ENCODE data around the gene RCCD1.
"Not testable (repeated sequence)": the region's sequence is repeated elsewhere in the genome, so short reads cannot be mapped to it uniquely, and the experiment has no call there.

The RCCD1 gene

DNA sequence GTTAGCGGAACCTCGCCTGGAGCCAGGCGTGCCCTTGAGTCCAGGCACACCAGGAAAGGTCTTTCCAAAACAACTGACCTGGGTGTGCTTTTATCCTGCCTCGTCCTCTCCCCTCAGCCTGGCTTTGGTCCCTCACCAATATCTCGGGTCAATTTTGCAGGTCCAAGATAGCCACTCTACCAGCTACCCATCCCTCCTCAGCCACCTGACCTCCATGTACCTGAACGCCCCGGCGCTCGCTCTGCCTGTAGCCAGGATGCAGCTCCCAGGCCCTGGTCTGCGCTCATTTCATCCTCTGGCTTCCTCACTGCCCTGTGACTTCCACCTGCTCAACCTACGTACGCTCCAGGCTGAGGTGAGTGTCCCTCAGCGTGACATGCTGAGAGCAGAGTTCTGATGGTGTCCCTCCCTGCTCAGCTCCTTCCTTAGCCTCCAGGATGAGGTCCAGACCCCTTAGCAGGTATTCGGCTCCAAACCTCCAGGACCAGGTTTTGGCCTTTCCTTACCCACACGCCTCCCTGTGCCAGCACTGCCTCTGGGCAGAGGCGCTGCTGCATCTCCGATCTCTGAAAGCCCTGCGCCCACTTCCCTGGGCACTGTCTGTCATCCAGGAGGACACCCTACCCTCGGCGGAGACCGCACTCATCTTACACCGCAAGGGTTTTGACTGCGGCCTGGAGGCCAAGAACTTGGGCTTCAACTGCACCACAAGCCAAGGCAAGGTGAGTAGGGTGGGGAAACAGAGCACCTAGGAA, 36.5 kb upstream of the RCCD1 start:
- no peak for DNase-seq

DNA sequence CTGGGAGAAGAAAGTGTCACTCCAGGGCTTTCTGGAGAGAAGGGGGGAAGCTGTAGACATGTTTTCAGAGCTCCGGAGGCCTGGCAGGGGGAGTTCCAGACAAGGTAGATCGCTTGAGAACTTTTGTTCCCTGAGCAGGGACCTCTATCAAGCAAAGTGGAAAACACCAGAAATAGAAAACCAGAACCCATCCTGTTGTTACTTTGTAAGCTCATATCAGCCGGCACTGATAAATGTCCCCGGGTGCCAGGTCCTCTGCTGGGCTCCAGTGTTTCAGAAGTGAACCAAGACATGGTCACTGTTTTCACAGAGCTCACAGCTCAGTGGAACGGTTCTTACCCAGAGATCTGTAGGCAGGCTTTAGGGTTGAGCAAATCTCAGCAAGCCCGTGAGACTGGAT, 35.8 kb upstream of the RCCD1 start:
- DNase-seq: no peak

DNA sequence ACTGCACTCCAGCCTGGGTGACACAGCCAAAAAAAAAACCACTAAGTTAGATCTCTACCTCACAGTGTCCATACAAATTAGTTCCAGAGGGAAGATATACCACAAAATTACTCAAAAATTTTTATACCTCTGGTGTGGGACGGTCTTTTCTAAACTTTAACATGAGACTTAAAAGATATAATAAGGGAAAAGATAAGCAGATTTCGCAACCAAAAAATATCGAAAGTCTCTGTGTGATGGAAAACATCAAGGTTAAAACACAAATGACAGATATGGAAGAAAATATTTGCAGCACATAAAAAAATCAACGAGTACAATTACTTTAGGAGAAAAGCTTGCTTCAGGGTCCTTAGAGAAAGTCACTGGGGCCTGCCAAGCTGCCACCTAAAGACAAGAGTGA, 32.8 kb upstream of the RCCD1 start:
- DNase-seq: no peak

DNA sequence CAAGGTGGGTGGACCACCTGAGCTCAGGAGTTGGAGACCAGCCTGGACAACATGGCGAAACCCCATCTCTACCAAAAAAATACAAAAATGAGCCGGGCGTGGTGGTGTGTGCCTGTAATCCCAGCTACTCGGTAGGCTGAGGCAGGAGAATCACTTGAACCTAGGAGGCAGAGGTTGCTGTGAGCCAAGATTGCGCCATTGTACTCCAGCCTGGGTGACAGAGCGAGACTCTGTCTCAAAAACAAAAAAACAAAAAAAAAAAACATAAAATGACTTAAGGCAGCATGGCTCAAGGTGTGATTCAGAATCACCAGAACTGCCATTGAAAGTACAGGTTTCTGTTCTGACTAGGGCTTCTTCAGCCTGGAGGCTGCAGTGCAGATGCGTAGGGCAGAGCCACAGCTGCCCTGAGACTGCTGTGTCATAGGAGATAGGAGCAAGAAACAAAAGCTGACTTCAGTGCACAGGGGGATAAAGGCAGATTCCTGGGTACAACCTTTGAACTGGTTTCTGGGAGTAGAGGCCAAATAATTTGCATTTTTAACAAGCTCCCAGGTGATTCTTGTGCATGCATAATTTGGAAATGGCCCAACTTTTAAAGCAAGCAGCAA, 31.9 kb upstream of the RCCD1 start:
- DNase-seq: not testable (repeated sequence)

DNA sequence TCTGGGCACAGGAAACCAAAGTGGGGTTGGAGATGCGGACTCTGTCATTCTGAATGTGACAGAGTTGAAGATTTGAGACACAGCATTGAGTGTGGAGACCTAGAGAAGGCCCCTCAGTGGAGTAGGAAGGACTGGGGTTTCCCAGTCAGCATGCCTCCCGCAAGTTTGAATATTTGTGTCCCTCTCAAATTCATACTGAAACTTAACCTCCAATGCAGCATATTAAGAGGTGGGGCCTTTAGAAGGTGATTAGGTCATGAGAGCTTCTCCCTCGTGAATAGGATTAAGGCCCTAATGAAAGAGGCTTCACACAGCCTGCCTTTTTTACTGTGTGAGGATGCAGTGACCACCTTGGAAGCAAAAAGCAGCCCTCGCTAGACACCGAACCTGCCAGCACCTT, 30.3 kb upstream of the RCCD1 start:
- no peak for DNase-seq

- DNase-seq: not testable (repeated sequence)
These were observed 27.9 kb upstream of the RCCD1 start for GRCh38 chr15:90926766-90927165.

DNA sequence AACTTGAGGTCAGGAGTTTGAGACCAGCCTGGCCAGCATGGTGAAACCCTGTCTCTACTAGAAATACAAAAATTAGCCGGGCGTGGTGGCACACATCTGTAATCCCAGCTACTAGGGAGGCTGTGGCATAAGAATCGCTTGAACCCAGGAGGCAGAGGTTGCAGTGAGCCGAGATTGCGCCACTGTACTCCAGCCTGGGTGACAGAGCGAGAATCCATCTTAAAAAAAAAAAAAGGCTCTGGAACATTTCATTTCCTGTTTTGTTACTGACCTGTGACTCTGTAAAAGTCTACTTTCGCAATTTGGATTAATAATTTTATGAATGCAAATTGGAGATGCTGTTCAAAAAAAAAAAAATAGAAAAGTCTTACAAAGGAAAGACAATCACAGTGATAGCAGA, 26.6 kb upstream of the RCCD1 start:
- not testable (repeated sequence) for DNase-seq

DNA sequence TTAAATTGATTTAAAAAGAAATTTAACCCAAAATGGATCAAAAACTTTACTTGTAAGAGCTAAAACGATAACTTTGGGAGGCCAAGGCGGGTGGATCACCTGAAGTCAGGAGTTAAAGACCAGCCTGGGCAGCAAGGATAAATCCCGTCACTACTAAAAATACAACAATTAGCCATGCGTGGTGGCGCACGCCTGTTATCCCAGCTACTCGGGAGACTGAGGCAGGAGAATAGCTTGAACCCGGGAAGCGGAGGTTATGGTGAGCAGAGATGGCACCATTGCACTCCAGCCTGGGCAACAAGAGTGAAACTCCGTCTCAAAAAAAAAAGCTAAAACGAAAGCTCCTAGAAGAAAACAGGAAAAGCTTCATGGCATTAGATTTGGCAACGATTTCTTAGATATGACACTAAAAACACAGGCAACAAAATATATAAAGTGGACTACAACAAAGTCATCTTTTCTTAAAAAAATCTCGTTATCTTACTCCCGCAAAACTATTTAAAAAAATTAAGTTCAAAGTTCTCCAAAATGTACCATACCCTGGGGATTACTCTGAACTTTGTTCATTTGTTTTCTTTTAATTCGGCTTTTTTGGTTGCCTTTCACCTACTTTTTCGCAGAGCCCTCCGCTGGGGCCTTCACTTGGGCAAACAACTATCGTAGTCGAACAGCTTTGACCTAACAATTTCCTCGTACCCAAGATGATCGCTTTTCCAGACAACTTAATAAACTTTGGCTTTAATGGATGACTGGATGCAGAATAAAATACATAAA, 25.3 kb upstream of the RCCD1 start:
- DNase-seq: no peak

GRCh38 chr15:90930861-90931574, 23.7 kb upstream of the RCCD1 start:
- DNase-seq: no peak

DNA sequence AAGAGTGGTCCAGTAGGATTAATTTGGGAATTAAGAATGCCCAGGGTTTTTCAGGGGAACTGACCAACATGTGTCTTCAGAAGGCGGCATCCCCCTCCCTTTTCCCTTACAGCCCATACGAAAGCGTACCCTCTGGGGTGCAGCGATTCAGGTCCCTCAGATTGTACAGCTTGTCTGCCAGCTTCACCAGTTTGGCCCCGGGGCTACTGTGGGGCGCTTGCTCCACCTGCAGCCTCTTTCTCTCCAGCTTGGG, 23.2 kb upstream of the RCCD1 start:
- DNase-seq: no peak

DNA sequence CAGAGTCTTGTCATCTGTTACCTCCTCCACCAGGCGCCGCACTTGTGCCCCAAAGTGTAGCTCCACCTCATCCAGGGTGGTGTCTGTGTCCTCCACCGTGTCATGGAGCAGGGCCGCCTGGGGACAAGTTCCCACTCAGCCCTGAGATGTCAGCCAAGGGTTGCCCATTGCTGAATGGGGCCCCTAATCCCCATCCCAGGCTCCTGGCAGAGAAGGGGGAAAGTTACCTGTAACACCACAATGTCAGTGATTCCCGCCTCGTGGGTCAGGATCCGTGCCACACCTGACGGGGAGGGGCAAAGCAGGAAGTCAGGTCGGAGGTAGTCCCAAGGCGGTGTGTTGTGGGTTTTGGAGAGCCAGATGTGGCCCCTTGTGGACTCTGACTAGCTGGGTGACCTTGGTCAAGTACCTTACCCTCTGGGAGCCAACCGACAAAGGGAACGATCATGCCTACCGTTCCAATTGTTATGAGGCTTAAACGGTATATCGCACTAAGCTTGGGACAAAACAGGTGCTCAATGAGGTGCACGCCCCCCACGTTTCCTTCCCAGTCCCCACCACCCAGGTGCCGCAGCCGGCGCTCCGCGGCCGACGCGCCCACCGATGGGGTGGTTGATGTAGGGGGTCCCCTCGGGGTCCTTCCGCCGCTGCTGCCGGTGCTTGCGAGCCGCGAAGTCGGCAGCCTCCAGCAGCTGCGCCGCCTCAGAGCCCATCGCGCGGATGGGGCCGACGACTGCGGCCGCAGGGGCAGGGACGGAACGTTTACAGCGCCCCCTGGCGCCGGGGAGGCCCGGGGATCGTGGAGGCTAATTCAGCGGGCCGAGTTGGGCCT, 22.6 kb upstream of the RCCD1 start, which contains the start of gene HDDC3:
HDDC3 (minus strand) TSS at position 722 of the 832 bp plus-strand sequence; CDS start at position 713, 9 bp downstream.
- peak; percentile 81 for DNase-seq

DNA sequence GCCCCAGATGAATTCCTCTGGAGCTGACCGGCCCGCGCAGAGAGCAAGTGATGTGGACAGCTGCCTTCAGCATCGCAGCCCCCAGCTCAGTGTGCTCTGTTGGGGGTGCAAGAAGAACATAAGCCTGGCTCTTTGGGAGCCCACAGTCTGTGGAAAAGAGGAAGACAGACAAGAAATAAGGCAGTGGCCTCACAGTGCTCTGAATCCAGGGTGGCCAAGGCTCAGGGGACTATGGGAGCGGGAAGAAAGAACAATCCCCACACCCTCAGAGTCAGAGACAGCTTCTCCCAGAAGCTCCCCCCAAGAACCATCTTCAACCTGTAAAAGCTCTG, 22.1 kb upstream of the RCCD1 start:
- no peak for DNase-seq

DNA sequence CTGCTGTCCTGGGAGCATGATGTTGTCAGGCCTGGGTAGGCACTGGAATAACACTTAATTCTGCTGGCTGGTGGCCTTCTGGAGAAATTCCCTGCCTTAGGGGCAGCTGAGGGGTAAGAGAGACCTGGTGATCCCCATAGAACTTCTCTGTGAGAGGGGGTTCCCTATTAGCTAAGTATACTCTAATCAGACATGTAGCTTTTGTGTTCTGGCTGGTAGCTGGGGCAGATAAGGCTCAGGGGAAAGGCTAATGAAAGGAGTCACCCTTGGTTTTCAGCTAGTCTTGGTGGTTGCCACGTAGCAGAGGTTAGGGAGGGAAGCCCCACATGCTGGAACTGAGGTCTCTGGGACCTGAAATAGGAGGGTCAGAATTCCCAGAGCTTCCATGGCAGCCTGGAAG, 21.4 kb upstream of the RCCD1 start:
- DNase-seq: no peak

GRCh38 chr15:90934256-90934948, 20.3 kb upstream of the RCCD1 start:
- peak; percentile 81 for DNase-seq

DNA sequence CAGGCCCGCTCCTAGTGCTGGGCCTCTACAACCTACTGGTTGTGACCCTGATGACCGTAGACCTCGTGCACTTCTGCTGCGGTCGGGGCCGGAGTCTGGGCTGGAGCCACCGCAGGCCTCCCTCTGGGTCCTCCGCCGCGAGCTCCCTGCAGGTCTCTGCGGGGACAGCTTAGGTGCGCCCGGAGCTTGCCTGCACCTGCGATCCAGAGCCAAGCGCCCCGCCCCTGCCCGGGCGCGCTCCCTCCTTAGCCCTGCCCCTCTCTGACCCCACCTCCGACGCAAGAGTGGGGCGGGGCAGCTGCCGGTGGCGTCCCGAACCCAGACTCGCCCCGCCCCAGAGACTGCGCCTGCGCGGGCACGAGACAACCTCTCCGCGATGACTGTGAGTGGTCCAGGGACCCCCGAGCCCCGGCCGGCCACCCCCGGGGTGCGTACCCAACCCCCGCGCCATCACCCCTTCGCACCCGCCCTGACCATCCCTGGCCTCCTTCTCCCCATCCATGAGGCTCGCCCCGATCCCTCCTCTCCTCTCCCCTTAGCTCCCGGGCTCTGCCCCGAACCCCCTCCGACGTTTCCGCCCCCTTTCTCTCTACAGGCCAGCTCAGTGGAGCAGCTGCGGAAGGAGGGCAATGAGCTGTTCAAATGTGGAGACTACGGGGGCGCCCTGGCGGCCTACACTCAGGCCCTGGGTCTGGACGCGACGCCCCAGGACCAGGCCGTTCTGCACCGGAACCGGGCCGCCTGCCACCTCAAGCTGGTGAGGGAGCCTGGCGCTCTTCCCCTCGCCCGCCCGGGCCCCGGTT, 19.5 kb upstream of the RCCD1 start, which contains the start of gene UNC45A:
UNC45A (plus strand) TSS at position 337 of the 803 bp plus-strand sequence; CDS start at position 377, 40 bp downstream.
- peak; percentile 84 for DNase-seq

GRCh38 chr15:90936823-90937222, 17.9 kb upstream of the RCCD1 start:
- DNase-seq: no peak

- no peak for DNase-seq
These were observed 16.4 kb upstream of the RCCD1 start for GRCh38 chr15:90938261-90938660.

GRCh38 chr15:90939756-90940155, 14.9 kb upstream of the RCCD1 start:
- no peak for DNase-seq

DNA sequence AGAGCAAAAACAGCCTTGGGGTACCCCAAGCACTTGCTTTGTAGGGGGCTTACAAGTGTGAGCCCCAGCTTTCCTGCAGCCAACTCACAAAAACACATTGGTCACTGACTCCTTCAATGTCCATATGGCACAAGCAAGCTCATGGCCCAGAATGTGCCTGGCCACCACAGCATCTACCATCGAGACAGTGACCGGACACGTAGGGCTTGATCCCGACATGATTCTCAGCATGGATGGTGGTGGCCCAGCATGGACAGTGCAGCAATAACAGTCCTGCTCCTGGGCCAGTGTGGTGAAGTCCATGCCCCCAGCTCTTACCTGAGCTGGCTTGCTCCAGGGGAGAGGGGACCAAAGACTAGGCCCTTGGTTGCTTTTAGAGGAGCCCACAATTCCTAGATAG, 13.6 kb upstream of the RCCD1 start:
- DNase-seq: no peak

DNA sequence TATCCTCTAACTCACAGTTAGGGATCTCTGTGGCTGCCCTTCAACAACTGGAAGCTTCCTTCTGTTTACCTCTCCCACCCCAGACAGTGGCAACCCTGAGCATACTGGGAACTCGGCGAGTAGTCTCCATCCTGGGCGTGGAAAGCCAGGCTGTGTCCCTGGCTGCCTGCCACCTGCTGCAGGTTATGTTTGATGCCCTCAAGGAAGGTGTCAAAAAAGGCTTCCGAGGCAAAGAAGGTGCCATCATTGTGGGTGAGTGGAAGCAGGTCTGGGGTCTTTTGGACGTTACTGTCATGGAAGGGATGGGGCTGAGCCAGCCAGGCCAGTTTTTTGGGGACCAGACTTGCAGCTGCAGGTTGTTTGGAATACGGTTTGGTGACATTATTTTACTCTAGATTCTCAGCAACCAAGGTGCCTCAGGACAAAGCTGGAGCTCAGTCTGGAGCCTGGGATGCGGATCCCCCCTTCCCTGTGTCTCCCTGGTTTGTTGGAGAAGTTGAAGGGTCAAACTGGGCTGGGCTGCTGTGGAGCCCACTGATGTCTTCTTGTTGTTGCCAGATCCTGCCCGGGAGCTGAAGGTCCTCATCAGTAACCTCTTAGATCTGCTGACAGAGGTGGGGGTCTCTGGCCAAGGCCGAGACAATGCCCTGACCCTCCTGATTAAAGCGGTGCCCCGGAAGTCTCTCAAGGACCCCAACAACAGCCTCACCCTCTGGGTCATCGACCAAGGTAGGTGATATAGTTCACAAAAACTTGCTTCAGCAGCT, 12.1 kb upstream of the RCCD1 start:
- no peak for DNase-seq

All from fibroblast of skin of scalp (primary cell).